Transverse colon (tissue), 4 donors: ENCODE measurements around the gene NRIP3.

ENCODE experiments used
- CTCF ChIP-seq, 5 experiments: fragments of 200-600 bp in 3 of 5; fragments of 450-650 bp in 2 of 5; sonication (generic) in 3 of 5; IDR thresholded peaks; 1 replicate in 2 of 5; 2 replicates in 3 of 5; pipeline ENCODE4 v1.5.1; 2016 to 2017; ENCODE audit warnings: antibody characterized with exemption in 5 of 5, inconsistent platforms in 3 of 5, mild to moderate bottlenecking in 2 of 5, moderate library complexity in 1 of 5
- EP300 ChIP-seq: sonication (generic); formaldehyde crosslinking; IDR thresholded peaks from one replicate; pipeline ENCODE4 v1.6.1; 2017; ENCODE audit warnings: antibody characterized with exemption, low read depth
- POLR2A ChIP-seq: fragments of 450-650 bp; IDR thresholded peaks from one replicate; pipeline ENCODE4 v1.6.1; 2016; ENCODE audit warnings: antibody characterized with exemption, mild to moderate bottlenecking, moderate library complexity
- POLR2AphosphoS5 ChIP-seq, 3 donors: sonication (generic); formaldehyde crosslinking; IDR thresholded peaks; one replicate each; pipeline ENCODE4 v1.6.1; 2016; ENCODE audit warnings: antibody characterized with exemption in 3 of 3

- TF ChIP-seq CTCF (IDR thresholded peaks at IDR 0.05): no peak
- no peak for TF ChIP-seq EP300
- TF ChIP-seq POLR2AphosphoS5 (IDR thresholded peaks at IDR 0.05): no peak
- TF ChIP-seq POLR2A: no peak
Measured at GRCh38 chr11:9016916-9017642, 13.3 kb upstream of the NRIP3 start.
